Measurements from ENCODE around the gene SOX13.

DNA sequence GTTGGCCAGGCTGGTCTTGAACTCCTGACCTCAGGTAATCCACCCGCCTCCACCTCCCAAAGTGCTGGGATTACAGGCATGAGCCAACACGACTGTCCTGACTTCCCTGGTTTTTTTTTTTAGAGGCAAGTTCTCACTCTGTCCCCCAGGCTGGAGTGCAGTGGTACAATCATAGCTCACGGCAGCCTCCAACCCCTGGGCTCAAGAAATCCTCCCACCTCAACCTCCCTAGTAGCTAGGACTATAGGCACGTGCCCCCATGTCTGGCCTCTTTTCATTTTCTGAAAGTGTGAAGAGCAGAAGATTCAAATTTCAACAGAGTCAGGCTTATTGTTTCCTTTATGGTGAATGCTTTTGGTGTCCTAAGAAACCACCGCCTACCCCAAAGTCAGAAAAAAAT, 21.7 kb upstream of the SOX13 start:
- TF ChIP-seq, protein P1, sequence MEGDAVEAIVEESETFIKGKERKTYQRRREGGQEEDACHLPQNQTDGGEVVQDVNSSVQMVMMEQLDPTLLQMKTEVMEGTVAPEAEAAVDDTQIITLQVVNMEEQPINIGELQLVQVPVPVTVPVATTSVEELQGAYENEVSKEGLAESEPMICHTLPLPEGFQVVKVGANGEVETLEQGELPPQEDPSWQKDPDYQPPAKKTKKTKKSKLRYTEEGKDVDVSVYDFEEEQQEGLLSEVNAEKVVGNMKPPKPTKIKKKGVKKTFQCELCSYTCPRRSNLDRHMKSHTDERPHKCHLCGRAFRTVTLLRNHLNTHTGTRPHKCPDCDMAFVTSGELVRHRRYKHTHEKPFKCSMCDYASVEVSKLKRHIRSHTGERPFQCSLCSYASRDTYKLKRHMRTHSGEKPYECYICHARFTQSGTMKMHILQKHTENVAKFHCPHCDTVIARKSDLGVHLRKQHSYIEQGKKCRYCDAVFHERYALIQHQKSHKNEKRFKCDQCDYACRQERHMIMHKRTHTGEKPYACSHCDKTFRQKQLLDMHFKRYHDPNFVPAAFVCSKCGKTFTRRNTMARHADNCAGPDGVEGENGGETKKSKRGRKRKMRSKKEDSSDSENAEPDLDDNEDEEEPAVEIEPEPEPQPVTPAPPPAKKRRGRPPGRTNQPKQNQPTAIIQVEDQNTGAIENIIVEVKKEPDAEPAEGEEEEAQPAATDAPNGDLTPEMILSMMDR (IDR thresholded peaks at IDR 0.05): no peak
- no peak for TF ChIP-seq POLR2A (IDR thresholded peaks at IDR 0.05)
